Body of pancreas (tissue), 4 donors: Measurements from ENCODE around the gene ATXN10.

ENCODE experiments used
- CTCF ChIP-seq, 7 experiments: fragments of 450-650 bp in 4 of 7; fragments of 200-600 bp in 3 of 7; sonication (generic) in 3 of 7; IDR thresholded peaks; one replicate each; pipeline ENCODE4 v1.5.1; 2016 to 2019; ENCODE audit warnings: antibody characterized with exemption in 7 of 7
- POLR2A ChIP-seq, 3 donors: fragments of 450-650 bp; IDR thresholded peaks; one replicate each; pipeline ENCODE4 v1.6.1; 2016; ENCODE audit warnings: antibody characterized with exemption in 3 of 3, mild to moderate bottlenecking in 2 of 3

- TF ChIP-seq CTCF (IDR thresholded peaks at IDR 0.05) (no peak), POLR2A (IDR thresholded peaks at IDR 0.05) (no peak)
Observed at GRCh38 chr22:45872659-45873263, 201.1 kb downstream of the ATXN10 start.
